DOHH2 (cell line): ENCODE measurements around the gene TGFBR3.

ENCODE experiments used
- EZH2phosphoT487 ChIP-seq: fragments of 200-600 bp; sonication (generic); IDR thresholded peaks from 2 replicates; pipeline ENCODE4 v1.6.1; 2017; ENCODE audit warnings: borderline replicate concordance, mild to moderate bottlenecking, antibody characterized with exemption, low read length, moderate library complexity, mixed read lengths
- TF ChIP-seq, protein P1 (sequence below): fragments of 200-600 bp; sonication (generic); IDR thresholded peaks from one replicate; pipeline ENCODE4 v1.5.1; 2014; ENCODE audit warnings: antibody characterized with exemption, mild to moderate bottlenecking, low read depth, low read length; ENCODE audit not compliant: poor library complexity, severe bottlenecking

GRCh38 chr1:91777196-91777595, 108.8 kb downstream of the TGFBR3 start:
- TF ChIP-seq, protein P1, sequence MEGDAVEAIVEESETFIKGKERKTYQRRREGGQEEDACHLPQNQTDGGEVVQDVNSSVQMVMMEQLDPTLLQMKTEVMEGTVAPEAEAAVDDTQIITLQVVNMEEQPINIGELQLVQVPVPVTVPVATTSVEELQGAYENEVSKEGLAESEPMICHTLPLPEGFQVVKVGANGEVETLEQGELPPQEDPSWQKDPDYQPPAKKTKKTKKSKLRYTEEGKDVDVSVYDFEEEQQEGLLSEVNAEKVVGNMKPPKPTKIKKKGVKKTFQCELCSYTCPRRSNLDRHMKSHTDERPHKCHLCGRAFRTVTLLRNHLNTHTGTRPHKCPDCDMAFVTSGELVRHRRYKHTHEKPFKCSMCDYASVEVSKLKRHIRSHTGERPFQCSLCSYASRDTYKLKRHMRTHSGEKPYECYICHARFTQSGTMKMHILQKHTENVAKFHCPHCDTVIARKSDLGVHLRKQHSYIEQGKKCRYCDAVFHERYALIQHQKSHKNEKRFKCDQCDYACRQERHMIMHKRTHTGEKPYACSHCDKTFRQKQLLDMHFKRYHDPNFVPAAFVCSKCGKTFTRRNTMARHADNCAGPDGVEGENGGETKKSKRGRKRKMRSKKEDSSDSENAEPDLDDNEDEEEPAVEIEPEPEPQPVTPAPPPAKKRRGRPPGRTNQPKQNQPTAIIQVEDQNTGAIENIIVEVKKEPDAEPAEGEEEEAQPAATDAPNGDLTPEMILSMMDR, result no peak
- no peak for TF ChIP-seq EZH2phosphoT487
